A549 (cell line): Measurements from ENCODE around the gene FGFR1OP2. TPM values are rescaled to one million over a fixed set of nuclear protein-coding genes. Genes with fewer than 3 reads are reported as not detected.
"Not testable (repeated sequence)": the region's sequence is repeated elsewhere in the genome, so short reads cannot be mapped to it uniquely, and the experiment has no call there.

Source experiments
- ATAC-seq, 2 experiments: fragments of 200-7000 bp in 1 of 2; fragments of >200 bp in 1 of 2; cut with Nextera tagmentation in 1 of 2; cut with Tn5 transposase in 1 of 2; 3 replicates each; pipeline versions ENCODE4 v1.8.0 to v1.9.1; 2018 to 2020; ENCODE audit warnings: mild to moderate bottlenecking in 1 of 2, moderate library complexity in 1 of 2
- CTCF ChIA-PET: fragments of 300-600 bp; sonication (Branson Sonifier 250); formaldehyde crosslinking; extraction: SDS; loops from one replicate; lab custom pipeline; 2021; ENCODE audit warnings: antibody characterized with exemption, inconsistent platforms; lab: Yijun Ruan, JAX
- POLR2A ChIA-PET: fragments of 350-600 bp; formaldehyde crosslinking; extraction: SDS; loops from one replicate; lab custom pipeline; 2021; ENCODE audit warnings: antibody characterized with exemption, inconsistent platforms; lab: Yijun Ruan, JAX
- DNase-seq, 2 experiments: peaks; one replicate each; pipeline versions ENCODE4 v3.0.0 to v3.0.0-alpha.2; 2011 to 2016; ENCODE audit warnings: low read depth in 1 of 2, low spot score in 1 of 2
- FAIRE-seq: peaks from 2 replicates; lab custom pipeline; 2011; peaks lifted over from hg19 to GRCh38; lab: Jason Lieb, UNC
- H3K27ac ChIP-seq, 2 experiments: fragments of >200 bp; sonication (Bioruptor Twin); formaldehyde crosslinking; 3 replicates each; pipeline ENCODE4 v1.5.1; 2016 to 2017
- H3K4me1 ChIP-seq: fragments of >200 bp; sonication (Bioruptor Twin); formaldehyde crosslinking; 3 replicates; pipeline ENCODE4 v1.6.1; 2016
- H3K4me2 ChIP-seq: fragments of >200 bp; sonication (Bioruptor Twin); formaldehyde crosslinking; 3 replicates; pipeline ENCODE4 v1.6.1; 2016
- H3K4me3 ChIP-seq: fragments of >200 bp; sonication (Bioruptor Twin); formaldehyde crosslinking; 3 replicates; pipeline ENCODE4 v1.5.1; 2016
- H3K9me3 ChIP-seq: fragments of >200 bp; sonication (Bioruptor Twin); formaldehyde crosslinking; 3 replicates; pipeline ENCODE4 v1.6.1; 2016
- BHLHE40 ChIP-seq: IDR thresholded peaks from 2 replicates; pipeline ENCODE4 v1.6.1; 2012; ENCODE audit warnings: low read depth, low read length, inconsistent platforms
- CBX2 ChIP-seq: fragments of 200-600 bp; sonication (generic); IDR thresholded peaks from 2 replicates; pipeline ENCODE4 v1.6.1; 2016; ENCODE audit warnings: low read depth, mild to moderate bottlenecking, borderline replicate concordance
- CBX8 ChIP-seq: fragments of 200-600 bp; sonication (generic); IDR thresholded peaks from 2 replicates; pipeline ENCODE4 v1.6.1; 2016
- E2F6 ChIP-seq: IDR thresholded peaks from 2 replicates; pipeline ENCODE4 v1.6.1; 2012; ENCODE audit warnings: low read depth, borderline replicate concordance
- EHF ChIP-seq: fragments of 250-450 bp; sonication (Bioruptor Pico); IDR thresholded peaks from 2 replicates; pipeline ENCODE4 v1.5.0; 2020; ENCODE audit warnings: mild to moderate bottlenecking
- EHMT2 ChIP-seq: fragments of 200-600 bp; sonication (generic); IDR thresholded peaks from 2 replicates; pipeline ENCODE4 v1.6.1; 2016; ENCODE audit warnings: antibody characterized with exemption, low read depth, mild to moderate bottlenecking, moderate library complexity
- GATA3 ChIP-seq: IDR thresholded peaks from 2 replicates; pipeline ENCODE4 v1.6.1; 2012; ENCODE audit warnings: borderline replicate concordance
- HOXA7 ChIP-seq: fragments of 250-450 bp; sonication (Bioruptor Pico); IDR thresholded peaks from 2 replicates; pipeline ENCODE4 v1.5.0; 2020; ENCODE audit warnings: mild to moderate bottlenecking, moderate library complexity
- HOXB13 ChIP-seq: fragments of 250-450 bp; sonication (Bioruptor Pico); IDR thresholded peaks from 2 replicates; pipeline ENCODE4 v1.5.0; 2020; ENCODE audit warnings: low read depth, mild to moderate bottlenecking, moderate library complexity
- HOXB5 ChIP-seq: fragments of 250-450 bp; sonication (Bioruptor Pico); IDR thresholded peaks from 2 replicates; pipeline ENCODE4 v1.5.0; 2020; ENCODE audit warnings: mild to moderate bottlenecking, moderate library complexity
- KDM1A ChIP-seq: fragments of 200-600 bp; sonication (generic); IDR thresholded peaks from 2 replicates; pipeline ENCODE4 v1.6.1; 2016; ENCODE audit warnings: low read depth, mild to moderate bottlenecking
- KDM5A ChIP-seq: fragments of 200-600 bp; sonication (generic); IDR thresholded peaks from 2 replicates; pipeline ENCODE4 v1.6.1; 2016; ENCODE audit warnings: antibody characterized with exemption, mild to moderate bottlenecking
- MAFK ChIP-seq: fragments of 450-650 bp; IDR thresholded peaks from 2 replicates; pipeline ENCODE4 v1.6.1; 2014; ENCODE audit not compliant: partially characterized antibody
- NFE2L2 ChIP-seq: fragments of 150-350 bp; conservative IDR thresholded peaks from 2 replicates; pipeline ENCODE4 v1.6.1; 2014; ENCODE audit warnings: low read length
- PHF8 ChIP-seq: fragments of 200-600 bp; sonication (generic); IDR thresholded peaks from 2 replicates; pipeline ENCODE4 v1.6.1; 2016; ENCODE audit warnings: low read depth, mild to moderate bottlenecking, antibody characterized with exemption, moderate library complexity, borderline replicate concordance
- POLR2A ChIP-seq: IDR thresholded peaks from 2 replicates; pipeline ENCODE4 v1.6.1; 2012; ENCODE audit warnings: mild to moderate bottlenecking, low read length
- POLR2AphosphoS2 ChIP-seq: conservative IDR thresholded peaks from 2 replicates; pipeline ENCODE4 v1.6.1; 2012; ENCODE audit warnings: low read length, improper control_type of control experiment, inconsistent platforms
- RCOR1 ChIP-seq: fragments of 150-350 bp; IDR thresholded peaks from 2 replicates; pipeline ENCODE4 v1.6.1; 2014; ENCODE audit warnings: antibody characterized with exemption, low read length, low read depth
- REST ChIP-seq: fragments of 200-600 bp; sonication (generic); IDR thresholded peaks from 2 replicates; pipeline ENCODE4 v1.6.1; 2016; ENCODE audit warnings: antibody characterized with exemption, mild to moderate bottlenecking, moderate library complexity
- RFX5 ChIP-seq: fragments of 450-650 bp; IDR thresholded peaks from 2 replicates; pipeline ENCODE4 v1.7.1; 2014; ENCODE audit warnings: antibody characterized with exemption, mild to moderate bottlenecking, moderate library complexity
- SMC3 ChIP-seq: fragments of >200 bp; sonication (Bioruptor Twin); formaldehyde crosslinking; IDR thresholded peaks from 3 replicates; pipeline ENCODE4 v1.6.1; 2018; ENCODE audit warnings: inconsistent platforms
- SREBF2 ChIP-seq: fragments of 450-650 bp; IDR thresholded peaks from 2 replicates; pipeline ENCODE4 v1.6.1; 2014; ENCODE audit warnings: mild to moderate bottlenecking, moderate library complexity
- TFCP2L1 ChIP-seq: fragments of 250-450 bp; sonication (Bioruptor Pico); IDR thresholded peaks from 2 replicates; pipeline ENCODE4 v1.5.0; 2021; ENCODE audit warnings: mild to moderate bottlenecking
- TP53 ChIP-seq: fragments of 250-450 bp; sonication (Bioruptor Pico); IDR thresholded peaks from 2 replicates; pipeline ENCODE4 v1.5.0; 2021; ENCODE audit warnings: mild to moderate bottlenecking, moderate library complexity
- ZC3H11A ChIP-seq: fragments of 450-650 bp; IDR thresholded peaks from 2 replicates; pipeline ENCODE4 v1.6.1; 2014; ENCODE audit warnings: antibody characterized with exemption, mild to moderate bottlenecking
- ZFP36 ChIP-seq: fragments of 450-650 bp; IDR thresholded peaks from 2 replicates; pipeline ENCODE4 v1.6.1; 2014; ENCODE audit warnings: borderline replicate concordance; ENCODE audit not compliant: partially characterized antibody
- ZNF302 ChIP-seq: fragments of 250-450 bp; sonication (Bioruptor Pico); IDR thresholded peaks from 2 replicates; pipeline ENCODE4 v1.9.0; 2021; ENCODE audit warnings: inconsistent platforms, mild to moderate bottlenecking, moderate library complexity
- ZSCAN20 ChIP-seq: fragments of 250-450 bp; sonication (Bioruptor Pico); IDR thresholded peaks from 2 replicates; pipeline ENCODE4 v1.8.0; 2022; ENCODE audit warnings: mild to moderate bottlenecking, moderate library complexity
- WGBS: methylation state at CpG from one replicate; pipeline ENCODE4 v1.1.6; 2017; ENCODE audit errors: missing lambda C conversion rate; 5-methylcytosine and 5-hydroxymethylcytosine counted together
- polyA plus RNA-seq, 4 experiments: library from polyadenylated mRNA; depleted of rRNA in 3 of 4; stranded (reverse); fragments of >200 nt; fragmentation: RNase III in 1 of 4; extraction: RNeasy Plus Mini Kit Qiagen cat#74134 plus additional on column Dnase treatment in 1 of 4; gene quantifications; 2 replicates in 3 of 4; 3 replicates in 1 of 4; pipeline ENCODE4 v1.2.3, GENCODE V29; 2011 to 2017
- TF ChIP-seq, protein P1 (sequence below): IDR thresholded peaks from 2 replicates; pipeline ENCODE4 v1.6.1; 2012

Gene FGFR1OP2
- polyA plus RNA-seq, 2 of the 4 experiments (the other 2 are of a cell fraction), result 36.3 to 51.1 TPM

GRCh38 chr12:26954027-26954426 is 15.8 kb downstream of the FGFR1OP2 start:
- TF ChIP-seq TP53, result no peak
- no peak for TF ChIP-seq TFCP2L1 (CRISPR knock-in tag)
- TF ChIP-seq REST, result no peak
- no peak for TF ChIP-seq HOXB13 (CRISPR knock-in tag)
- TF ChIP-seq POLR2A, result no peak
- no peak for TF ChIP-seq SREBF2
- TF ChIP-seq KDM5A, result no peak
- TF ChIP-seq KDM1A, result no peak
- TF ChIP-seq E2F6, result no peak
- TF ChIP-seq RFX5, result no peak
- TF ChIP-seq RCOR1, result no peak
- TF ChIP-seq ZSCAN20, result no peak
- no peak for TF ChIP-seq MAFK
- no peak for TF ChIP-seq CBX2
- no peak for TF ChIP-seq NFE2L2
- no peak for TF ChIP-seq CBX8
- ChIA-PET POLR2A (no interaction called here), CTCF (interaction anchor here (1.2 to 1.9 kb wide), 2 partner anchors 11 to 60 kb away, joined by 5 read pairs; partner anchors contain the start of gene TM7SF3)
- H3K4me3 ChIP-seq, result no peak overlapping the region
- FAIRE-seq, result no peak
- H3K4me2 ChIP-seq, result no peak overlapping the region
- no peaks in the 10 kb centered on the region for H3K4me1 ChIP-seq
- no peak for DNase-seq
- no peak overlapping the region for H3K27ac ChIP-seq
- H3K9me3 ChIP-seq, result no peaks in the 10 kb centered on the region
- ATAC-seq, result no peak
- WGBS, result 90% methylated on average over 4 of the region's 4 CpGs

DNA sequence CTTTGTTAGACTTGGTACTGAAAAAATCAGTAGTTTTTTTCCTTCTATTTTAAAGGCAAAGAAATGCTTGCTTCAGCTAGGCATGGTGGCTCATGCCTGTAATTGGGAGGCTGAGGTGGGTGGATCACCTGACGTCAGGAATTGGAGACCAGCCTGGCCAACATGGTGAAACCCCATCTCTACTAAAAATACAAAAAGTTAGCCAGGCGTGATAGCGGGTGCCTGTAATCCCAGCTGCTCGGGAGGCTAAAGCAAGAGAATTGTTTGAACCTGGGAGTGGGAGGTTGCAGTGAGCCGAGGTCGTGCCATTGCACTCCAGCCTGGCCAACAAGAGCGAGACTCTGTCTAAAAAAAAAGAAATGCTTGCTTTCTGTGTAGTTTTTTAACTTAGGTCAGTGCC is 23.1 kb downstream of the FGFR1OP2 start:
- ATAC-seq, CTCF ChIA-PET, FAIRE-seq, DNase-seq, H3K4me2 ChIP-seq, H3K9me3 ChIP-seq, H3K27ac ChIP-seq, H3K4me3 ChIP-seq, POLR2A ChIA-PET, H3K4me1 ChIP-seq: not testable (repeated sequence)
- WGBS, result 94% methylated on average over 7 of the region's 7 CpGs

DNA sequence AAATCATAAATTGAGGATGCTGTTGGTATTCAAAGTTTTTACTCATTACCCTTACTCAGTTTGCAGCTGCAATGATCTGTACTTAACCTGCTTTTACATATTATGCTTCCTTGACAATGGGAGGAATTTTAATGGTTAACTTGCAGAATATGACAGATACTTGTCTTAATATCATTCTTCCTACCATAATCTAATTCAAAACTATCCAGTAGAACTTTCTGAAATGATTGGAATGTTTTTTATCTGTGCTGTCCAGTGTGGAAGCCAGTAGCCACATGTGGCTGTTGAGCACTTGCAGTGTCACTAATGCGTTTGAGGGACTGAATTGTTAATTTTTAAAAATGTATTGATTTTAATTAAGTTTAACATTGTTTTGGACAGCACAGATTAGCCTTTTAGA is 23.5 kb downstream of the FGFR1OP2 start:
- DNase-seq, result no peak
- no peaks in the 10 kb centered on the region for H3K4me1 ChIP-seq
- TF ChIP-seq, protein P1, sequence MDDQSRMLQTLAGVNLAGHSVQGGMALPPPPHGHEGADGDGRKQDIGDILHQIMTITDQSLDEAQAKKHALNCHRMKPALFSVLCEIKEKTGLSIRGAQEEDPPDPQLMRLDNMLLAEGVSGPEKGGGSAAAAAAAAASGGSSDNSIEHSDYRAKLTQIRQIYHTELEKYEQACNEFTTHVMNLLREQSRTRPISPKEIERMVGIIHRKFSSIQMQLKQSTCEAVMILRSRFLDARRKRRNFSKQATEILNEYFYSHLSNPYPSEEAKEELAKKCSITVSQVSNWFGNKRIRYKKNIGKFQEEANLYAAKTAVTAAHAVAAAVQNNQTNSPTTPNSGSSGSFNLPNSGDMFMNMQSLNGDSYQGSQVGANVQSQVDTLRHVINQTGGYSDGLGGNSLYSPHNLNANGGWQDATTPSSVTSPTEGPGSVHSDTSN, result no peak
- TF ChIP-seq RFX5 (no peak), ZNF302 (CRISPR knock-in tag) (no peak), ZC3H11A (no peak), POLR2AphosphoS2 (no peak), PHF8 (no peak), EHF (CRISPR knock-in tag) (no peak), MAFK (no peak), NFE2L2 (no peak), CBX8 (no peak), ZSCAN20 (no peak), BHLHE40 (no peak), ZFP36 (no peak), HOXA7 (CRISPR knock-in tag) (no peak), HOXB5 (CRISPR knock-in tag) (no peak), KDM5A (no peak), RCOR1 (no peak), SMC3 (no peak), GATA3 (no peak), EHMT2 (no peak)
- TF ChIP-seq, all 56 proteins: peak for 0
- FAIRE-seq, result no peak
- Histone ChIP-seq H3K27ac (no peak overlapping the region), H3K4me3 (no peak overlapping the region), H3K9me3 (no peaks in the 10 kb centered on the region), H3K4me2 (no peak overlapping the region)
- ChIA-PET CTCF (interaction anchor here (0.9 kb wide), 1 partner anchor 52 kb away, joined by 3 read pairs; the partner anchor contains the start of gene TM7SF3), POLR2A (no interaction called here)
- ATAC-seq, result no peak
- 92% methylated on average over 1 of the region's 1 CpG for WGBS
